IMR-90 (cell line): ENCODE results near the gene DDX31. TPM values are rescaled to one million over a fixed set of nuclear protein-coding genes. Genes with fewer than 3 reads are reported as not detected.

Experiments
- ATAC-seq: fragments of 200-7000 bp; cut with Tn5 transposase; 2 replicates; pipeline ENCODE4 v1.9.1; 2020; ENCODE audit warnings: low read depth, mild to moderate bottlenecking, moderate library complexity
- BruUV-seq: library from RNA; stranded (reverse); fragments of 400-500 nt; replicated peaks from 2 replicates; lab custom pipeline; 2021; lab: Mats Ljungman, UMichigan
- CTCF ChIA-PET: fragments of 300-600 bp; formaldehyde crosslinking; extraction: SDS; loops from one replicate; lab custom pipeline; 2021; ENCODE audit warnings: antibody characterized with exemption; lab: Yijun Ruan, JAX
- POLR2A ChIA-PET: fragments of 300-600 bp; sonication (Branson Sonifier 250); formaldehyde crosslinking; loops from one replicate; lab custom pipeline; 2022; ENCODE audit warnings: antibody characterized with exemption; ENCODE audit not compliant: unreplicated experiment; lab: Charles Lee
- DNase-seq: peaks from one replicate; pipeline ENCODE4 v3.0.0; 2013
- H2AFZ ChIP-seq: replicated peaks from 2 replicates; pipeline ENCODE3; 2013; ENCODE audit warnings: low read length, mild to moderate bottlenecking; ENCODE audit not compliant: poor library complexity
- H2AK5ac ChIP-seq: 2 replicates; pipeline ENCODE4 v1.6.1; 2013; ENCODE audit warnings: low read depth, low read length, inconsistent platforms
- H2AK9ac ChIP-seq: replicated peaks from 2 replicates; pipeline ENCODE3; 2013; ENCODE audit warnings: mild to moderate bottlenecking, low read depth, low read length, moderate library complexity; ENCODE audit not compliant: poor library complexity
- H2BK120ac ChIP-seq: 2 replicates; pipeline ENCODE4 v1.6.1; 2013; ENCODE audit warnings: low read depth, low read length, inconsistent platforms
- H2BK15ac ChIP-seq: 3 replicates; pipeline ENCODE4 v1.6.1; 2013; ENCODE audit warnings: low read depth, low read length, inconsistent platforms
- H2BK20ac ChIP-seq: 2 replicates; pipeline ENCODE4 v1.6.1; 2013; ENCODE audit warnings: low read depth, mild to moderate bottlenecking, inconsistent platforms, low read length, moderate library complexity
- H2BK5ac ChIP-seq: 2 replicates; pipeline ENCODE4 v1.6.1; 2013; ENCODE audit warnings: mild to moderate bottlenecking, low read depth, low read length, inconsistent platforms; ENCODE audit not compliant: poor library complexity, severe bottlenecking
- H3K14ac ChIP-seq: replicated peaks from 2 replicates; pipeline ENCODE4 v1.6.1; 2013; ENCODE audit warnings: low read depth, low read length, inconsistent platforms
- H3K18ac ChIP-seq: 2 replicates; pipeline ENCODE4 v1.6.1; 2013; ENCODE audit warnings: low read depth, low read length, control low read depth
- H3K23ac ChIP-seq: 2 replicates; pipeline ENCODE4 v1.6.1; 2013; ENCODE audit warnings: low read depth, low read length, inconsistent platforms
- H3K27ac ChIP-seq: 2 replicates; pipeline ENCODE4 v1.5.1; 2013; ENCODE audit warnings: mild to moderate bottlenecking, control low read depth, low read length; ENCODE audit not compliant: insufficient read depth
- H3K27me3 ChIP-seq: 2 replicates; pipeline ENCODE4 v1.6.1; 2013; ENCODE audit warnings: low read length; ENCODE audit not compliant: control insufficient read depth, insufficient read depth
- H3K36me3 ChIP-seq: 2 replicates; pipeline ENCODE4 v1.6.1; 2013; ENCODE audit warnings: low read length, mixed read lengths; ENCODE audit not compliant: control insufficient read depth, insufficient read depth
- H3K4ac ChIP-seq: 2 replicates; pipeline ENCODE4 v1.6.1; 2013; ENCODE audit warnings: low read depth, low read length, inconsistent platforms
- H3K4me1 ChIP-seq: 2 replicates; pipeline ENCODE4 v1.6.1; 2013; ENCODE audit warnings: low read length, mixed read lengths; ENCODE audit not compliant: control insufficient read depth, insufficient read depth
- H3K4me2 ChIP-seq: 2 replicates; pipeline ENCODE4 v1.6.1; 2013; ENCODE audit warnings: low read depth, mild to moderate bottlenecking, control low read depth, low read length, moderate library complexity
- H3K4me3 ChIP-seq: 2 replicates; pipeline ENCODE4 v1.5.1; 2013; ENCODE audit warnings: low read depth, mild to moderate bottlenecking, control low read depth, low read length, moderate library complexity; ENCODE audit not compliant: insufficient read depth
- H3K56ac ChIP-seq: 2 replicates; pipeline ENCODE4 v1.6.1; 2013; ENCODE audit warnings: low read length, inconsistent platforms; ENCODE audit not compliant: insufficient read depth; ENCODE audit errors: extremely low read depth
- H3K79me1 ChIP-seq, 2 experiments: 2 replicates each; pipeline ENCODE4 v1.6.1; 2013; ENCODE audit warnings: low read length in 2 of 2, inconsistent platforms in 1 of 2, low read depth in 1 of 2
- H3K9ac ChIP-seq: 2 replicates; pipeline ENCODE4 v1.6.1; 2013; ENCODE audit warnings: low read depth, low read length, control low read depth
- H3K9me1 ChIP-seq: 2 replicates; pipeline ENCODE4 v1.6.1; 2013; ENCODE audit warnings: low read length, inconsistent platforms; ENCODE audit not compliant: insufficient read depth
- H3K9me3 ChIP-seq: 2 replicates; pipeline ENCODE4 v1.6.1; 2013; ENCODE audit warnings: low read length; ENCODE audit not compliant: control insufficient read depth, insufficient read depth
- H4K20me1 ChIP-seq: 2 replicates; pipeline ENCODE4 v1.6.1; 2013; ENCODE audit warnings: low read length, inconsistent platforms; ENCODE audit not compliant: insufficient read depth
- H4K5ac ChIP-seq: 2 replicates; pipeline ENCODE4 v1.6.1; 2013; ENCODE audit warnings: mild to moderate bottlenecking, low read depth, low read length, control low read depth
- H4K8ac ChIP-seq, 2 experiments: 2 replicates each; pipeline ENCODE4 v1.6.1; 2013; ENCODE audit warnings: low read depth in 2 of 2, low read length in 2 of 2, control low read depth in 1 of 2, inconsistent platforms in 1 of 2
- H4K91ac ChIP-seq: 2 replicates; pipeline ENCODE4 v1.6.1; 2013; ENCODE audit warnings: low read depth, low read length, inconsistent platforms; ENCODE audit not compliant: insufficient read depth
- BHLHE40 ChIP-seq: fragments of 150-350 bp; IDR thresholded peaks from 2 replicates; pipeline ENCODE4 v1.6.1; 2016; ENCODE audit warnings: mild to moderate bottlenecking, low read depth, low read length
- CEBPB ChIP-seq: IDR thresholded peaks from 2 replicates; pipeline ENCODE4 v1.6.1; 2012; ENCODE audit warnings: low read depth, low read length, improper control_type of control experiment
- CHD1 ChIP-seq: IDR thresholded peaks from 2 replicates; pipeline ENCODE4 v1.6.1; 2012; ENCODE audit warnings: low read depth, low read length, improper control_type of control experiment
- CTCF ChIP-seq: conservative IDR thresholded peaks from 2 replicates; pipeline ENCODE4 v1.5.1; 2012; ENCODE audit warnings: mild to moderate bottlenecking, low read depth, low read length, improper control_type of control experiment
- ELK1 ChIP-seq: fragments of 150-350 bp; IDR thresholded peaks from 2 replicates; pipeline ENCODE4 v1.6.1; 2016; ENCODE audit warnings: low read depth, mild to moderate bottlenecking, low read length, moderate library complexity, borderline replicate concordance
- FOS ChIP-seq: fragments of 150-350 bp; IDR thresholded peaks from 2 replicates; pipeline ENCODE4 v1.6.1; 2016; ENCODE audit warnings: low read depth, low read length
- MAFK ChIP-seq: IDR thresholded peaks from 2 replicates; pipeline ENCODE4 v1.6.1; 2012; ENCODE audit warnings: low read depth, low read length, improper control_type of control experiment
- MAZ ChIP-seq: IDR thresholded peaks from 2 replicates; pipeline ENCODE4 v1.6.1; 2012; ENCODE audit warnings: low read depth, mild to moderate bottlenecking, low read length, improper control_type of control experiment, moderate library complexity, borderline replicate concordance
- MXI1 ChIP-seq: IDR thresholded peaks from 2 replicates; pipeline ENCODE4 v1.6.1; 2012; ENCODE audit warnings: low read depth, mild to moderate bottlenecking, low read length, moderate library complexity, borderline replicate concordance
- NFE2L2 ChIP-seq: fragments of 150-350 bp; IDR thresholded peaks from 2 replicates; pipeline ENCODE4 v1.6.1; 2016; ENCODE audit warnings: low read depth, mild to moderate bottlenecking, low read length
- POLR2A ChIP-seq: IDR thresholded peaks from 2 replicates; pipeline ENCODE4 v1.6.1; 2012; ENCODE audit warnings: mild to moderate bottlenecking, low read depth, low read length
- RAD21 ChIP-seq: IDR thresholded peaks from 2 replicates; pipeline ENCODE4 v1.6.1; 2012; ENCODE audit warnings: low read length, improper control_type of control experiment
- RFX5 ChIP-seq: IDR thresholded peaks from 2 replicates; pipeline ENCODE4 v1.8.0; 2012; ENCODE audit warnings: low read depth, mild to moderate bottlenecking, low read length, moderate library complexity
- SMC3 ChIP-seq: fragments of 150-350 bp; IDR thresholded peaks from 2 replicates; pipeline ENCODE4 v1.6.1; 2016; ENCODE audit warnings: low read depth, mild to moderate bottlenecking, antibody characterized with exemption, low read length, moderate library complexity
- USF2 ChIP-seq: fragments of 150-350 bp; IDR thresholded peaks from 2 replicates; pipeline ENCODE4 v1.6.1; 2017; ENCODE audit warnings: mild to moderate bottlenecking, antibody characterized with exemption, low read length, low read depth
- WGBS, 2 experiments: methylation state at CpG; one replicate each; pipeline versions ENCODE4 v1.1.5 to v1.1.7; 2013; ENCODE audit warnings: missing lambda C conversion rate in 2 of 2; ENCODE audit not compliant: insufficient read length in 1 of 2; ENCODE audit errors: extremely low coverage in 2 of 2; 5-methylcytosine and 5-hydroxymethylcytosine counted together
- dilution Hi-C: fragments of 300-500 bp; cut with HindIII; formaldehyde crosslinking; loops from one replicate; pipeline ENCODE4 v1.14.3; 2018; ENCODE audit warnings: low sequenced_read_pairs; ENCODE audit not compliant: unreplicated experiment
- in situ Hi-C: fragments of 300-500 bp; cut with MboI; formaldehyde crosslinking; loops from 3 replicates; pipeline ENCODE4 v1.14.3; 2019; ENCODE audit warnings: low sequenced_read_pairs, inconsistent platforms, mixed read lengths
- intact Hi-C: fragments of 100-400 bp; cut with micrococcal nuclease; formaldehyde crosslinking; loops from 2 replicates; pipeline ENCODE4 v1.10.0; 2022
- polyA plus RNA-seq, 3 experiments: library from polyadenylated mRNA; depleted of rRNA; stranded (reverse); fragments of >200 nt; gene quantifications; 2 replicates each; pipeline ENCODE4 v1.2.3, GENCODE V29; 2012; ENCODE audit warnings: low replicate concordance in 1 of 3
- total RNA-seq: library from RNA; depleted of rRNA; stranded (reverse); fragments of >200 nt; gene quantifications from 2 replicates; pipeline ENCODE4 v1.2.3, GENCODE V29; 2012

Gene DDX31
- total and polyA plus RNA-seq, 2 of the 4 experiments (the other 2 are of a cell fraction): 10.7 to 14.0 TPM

GRCh38 chr9:132590318-132591182 is 79.2 kb downstream of the DDX31 start:
- H3K27me3 ChIP-seq: peaks cover 65% of the 10 kb centered on the region
- no peak overlapping the region for H3K14ac ChIP-seq
- ChIA-PET POLR2A (no interaction called here), CTCF (no interaction called here)
- H2BK20ac ChIP-seq: no peak overlapping the region
- DNase-seq (no peak), ATAC-seq (peak; percentile 44)
- no peak overlapping the region for H2AK5ac ChIP-seq
- peaks cover 6% of the 10 kb centered on the region for H3K36me3 ChIP-seq
- H4K8ac ChIP-seq: no peak overlapping the region
- WGBS, 2 experiments: 5% methylated on average over 4 of the region's 73 CpGs; no CpG with 5 or more reads in 1 of the 2 experiments
- no peak overlapping the region for H4K5ac ChIP-seq
- no peak overlapping the region for H3K27ac ChIP-seq
- H3K4me1 ChIP-seq: no peaks in the 10 kb centered on the region; the same call in 1 of the 2 replicates
- H3K9me1 ChIP-seq: no peaks in the 10 kb centered on the region; the same call in 1 of the 2 replicates
- no peak overlapping the region for H3K23ac ChIP-seq
- H2BK5ac ChIP-seq: no peak overlapping the region
- in situ Hi-C loops: no loop called here
- H3K18ac ChIP-seq: no peak overlapping the region
- no peak overlapping the region for H2BK15ac ChIP-seq
- H2AK9ac ChIP-seq: no peak overlapping the region
- H3K56ac ChIP-seq: no peak overlapping the region
- peak overlapping the region; percentile 29; the same call in 1 of the 2 replicates for H3K4me2 ChIP-seq
- dilution Hi-C loops: no loop called here
- intact Hi-C loops: no loop called here
- no peak overlapping the region for H3K4ac ChIP-seq
- no peak overlapping the region for H4K91ac ChIP-seq
- no TSS peak for BruUV-seq
- peaks cover 34% of the 10 kb centered on the region for H4K20me1 ChIP-seq
- no peak overlapping the region for H2BK120ac ChIP-seq
- no peaks in the 10 kb centered on the region for H3K79me1 ChIP-seq
- no peak overlapping the region for H3K9ac ChIP-seq
- H3K9me3 ChIP-seq: no peaks in the 10 kb centered on the region; the same call in none of the 2 replicates
- H2AFZ ChIP-seq: no peak overlapping the region
- no peak overlapping the region for H3K4me3 ChIP-seq
- TF ChIP-seq NFE2L2: no peak
- TF ChIP-seq MAZ: no peak
- no peak for TF ChIP-seq POLR2A
- no peak for TF ChIP-seq BHLHE40
- no peak for TF ChIP-seq RFX5
- no peak for TF ChIP-seq MAFK
- no peak for TF ChIP-seq FOS
- no peak for TF ChIP-seq RAD21
- TF ChIP-seq MXI1: no peak
- TF ChIP-seq ELK1: no peak
- no peak for TF ChIP-seq SMC3
- no peak for TF ChIP-seq USF2
- TF ChIP-seq CTCF: no peak
- TF ChIP-seq CHD1: no peak
- no peak for TF ChIP-seq CEBPB
